ENCODE data around the gene TACR2. TPM values are rescaled to one million over a fixed set of nuclear protein-coding genes. Genes with fewer than 3 reads are reported as not detected.

Gene TACR2
- polyA plus RNA-seq, 2 of the 4 experiments (the other 2 are of a cell fraction): 0.09 to 0.16 TPM

DNA sequence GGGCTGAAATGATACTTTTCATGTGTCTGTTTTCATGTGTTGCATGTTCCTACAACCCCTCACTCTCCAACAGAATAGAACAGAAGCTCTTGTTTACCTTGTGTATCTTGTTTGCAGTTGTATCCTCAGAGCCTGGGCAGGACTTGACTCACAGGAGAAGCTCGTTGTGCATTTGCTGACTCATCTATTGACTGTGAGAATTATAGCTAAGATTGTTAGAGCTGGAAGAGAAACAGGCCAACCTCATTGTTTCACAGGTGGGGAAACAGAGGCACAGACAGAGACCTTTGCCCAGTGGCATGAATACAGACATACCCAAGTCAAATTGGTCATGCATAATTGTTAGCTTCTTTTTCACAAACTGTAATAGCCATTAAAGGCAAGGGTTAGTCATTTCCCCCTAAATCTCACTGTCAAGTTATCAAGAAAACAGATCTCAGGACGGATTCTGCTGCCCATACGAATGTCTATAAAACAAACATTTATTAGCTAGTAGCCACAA is 30.0 kb upstream of the TACR2 start:
- FAIRE-seq: peak; percentile 96
- Histone ChIP-seq H3K4me1 (peaks cover 65% of the 10 kb centered on the region), H3K27ac (peak overlapping the region; percentile 92 to 94), H3K9me3 (0 out of 3 replicates have a peak, but pooled peaks cover 6% of the 10 kb centered on the region), H3K4me2 (peak overlapping the region; percentile 87), H3K4me3 (no peak overlapping the region)
- 2% methylated on average over 3 of the region's 3 CpGs for WGBS (ENCODE audit: missing lambda C conversion rate)
- peak; percentile 72 to 96 for DNase-seq (ENCODE audit: low read depth in 1 of 2, low spot score in 1 of 2)
- CTCF ChIA-PET: interaction anchor here (1.0 to 5.9 kb wide), 9 partner anchors 11 to 190 kb away, joined by 4 to 57 read pairs (median 10); no protein-coding TSS in a partner anchor
- peak; percentile 69 to 70 for ATAC-seq
- POLR2A ChIA-PET: interaction anchor here (0.6 to 1.8 kb wide), 6 partner anchors 9 to 61 kb away, joined by 3 to 9 read pairs (median 4); no protein-coding TSS in a partner anchor
- TF ChIP-seq HOXB13 (CRISPR knock-in tag; IDR thresholded peaks at IDR 0.05; ENCODE audit: low read depth): peak; percentile 83
- no peak for TF ChIP-seq MYC (IDR thresholded peaks at IDR 0.05; ENCODE audit: borderline replicate concordance, low read length)
- peak; percentile 59; the same call in 1 of the 2 replicates for TF ChIP-seq RARB (CRISPR knock-in tag; IDR thresholded peaks at IDR 0.05)
- no peak for TF ChIP-seq HDAC2 (IDR thresholded peaks at IDR 0.05)
- no peak for TF ChIP-seq CEBPB (IDR thresholded peaks at IDR 0.05)
- TF ChIP-seq, protein P1, sequence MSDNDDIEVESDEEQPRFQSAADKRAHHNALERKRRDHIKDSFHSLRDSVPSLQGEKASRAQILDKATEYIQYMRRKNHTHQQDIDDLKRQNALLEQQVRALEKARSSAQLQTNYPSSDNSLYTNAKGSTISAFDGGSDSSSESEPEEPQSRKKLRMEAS (IDR thresholded peaks at IDR 0.05): peak; percentile 90
- TF ChIP-seq, protein P2, sequence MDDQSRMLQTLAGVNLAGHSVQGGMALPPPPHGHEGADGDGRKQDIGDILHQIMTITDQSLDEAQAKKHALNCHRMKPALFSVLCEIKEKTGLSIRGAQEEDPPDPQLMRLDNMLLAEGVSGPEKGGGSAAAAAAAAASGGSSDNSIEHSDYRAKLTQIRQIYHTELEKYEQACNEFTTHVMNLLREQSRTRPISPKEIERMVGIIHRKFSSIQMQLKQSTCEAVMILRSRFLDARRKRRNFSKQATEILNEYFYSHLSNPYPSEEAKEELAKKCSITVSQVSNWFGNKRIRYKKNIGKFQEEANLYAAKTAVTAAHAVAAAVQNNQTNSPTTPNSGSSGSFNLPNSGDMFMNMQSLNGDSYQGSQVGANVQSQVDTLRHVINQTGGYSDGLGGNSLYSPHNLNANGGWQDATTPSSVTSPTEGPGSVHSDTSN (IDR thresholded peaks at IDR 0.05): peak; percentile 78
- TF ChIP-seq HOXA7 (CRISPR knock-in tag; IDR thresholded peaks at IDR 0.05): peak; percentile 88; the same call in 1 of the 2 replicates
- peak; percentile 93 for TF ChIP-seq FOXS1 (CRISPR knock-in tag; IDR thresholded peaks at IDR 0.05)
- no peak for TF ChIP-seq RNF2 (IDR thresholded peaks at IDR 0.05; ENCODE audit: borderline replicate concordance, low read depth)
- TF ChIP-seq NPAS2 (CRISPR knock-in tag; IDR thresholded peaks at IDR 0.05; ENCODE audit: borderline replicate concordance): peak; percentile 53; the same call in 1 of the 2 replicates
- TF ChIP-seq CBX2 (IDR thresholded peaks at IDR 0.05; ENCODE audit: borderline replicate concordance, low read depth): no peak
- TF ChIP-seq POLR2A (IDR thresholded peaks at IDR 0.05; ENCODE audit: low read length): no peak
- peak; percentile 90 for TF ChIP-seq EHF (CRISPR knock-in tag; IDR thresholded peaks at IDR 0.05)
- no peak for TF ChIP-seq CHD4 (IDR thresholded peaks at IDR 0.05; ENCODE audit: borderline replicate concordance)
- peak; percentile 91 for TF ChIP-seq HOXB5 (CRISPR knock-in tag; IDR thresholded peaks at IDR 0.05)
- peak; percentile 28; the same call in 2 of the 3 replicates for TF ChIP-seq SMC3 (IDR thresholded peaks at IDR 0.05)
- peak; percentile 92 for TF ChIP-seq JUNB (IDR thresholded peaks at IDR 0.05)
- no peak for TF ChIP-seq SREBF2 (IDR thresholded peaks at IDR 0.05)
- no peak for TF ChIP-seq POLR2AphosphoS2 (conservative IDR thresholded peaks at IDR 0.05; ENCODE audit: low read length)
- TF ChIP-seq TFCP2L1 (CRISPR knock-in tag; IDR thresholded peaks at IDR 0.05): no peak
- TF ChIP-seq NFE2L2 (conservative IDR thresholded peaks at IDR 0.05; ENCODE audit: low read length): peak; percentile 76
- TF ChIP-seq, protein P3, sequence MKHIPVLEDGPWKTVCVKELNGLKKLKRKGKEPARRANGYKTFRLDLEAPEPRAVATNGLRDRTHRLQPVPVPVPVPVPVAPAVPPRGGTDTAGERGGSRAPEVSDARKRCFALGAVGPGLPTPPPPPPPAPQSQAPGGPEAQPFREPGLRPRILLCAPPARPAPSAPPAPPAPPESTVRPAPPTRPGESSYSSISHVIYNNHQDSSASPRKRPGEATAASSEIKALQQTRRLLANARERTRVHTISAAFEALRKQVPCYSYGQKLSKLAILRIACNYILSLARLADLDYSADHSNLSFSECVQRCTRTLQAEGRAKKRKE (CRISPR knock-in tag; IDR thresholded peaks at IDR 0.05; ENCODE audit: low read depth): peak; percentile 95
- TF ChIP-seq NR3C1 (IDR thresholded peaks at IDR 0.05): no peak
- peak; percentile 65 for TF ChIP-seq FOSB (CRISPR knock-in tag; IDR thresholded peaks at IDR 0.05)
- peak; percentile 78 to 86; a peak in 4 of 5 replicates for TF ChIP-seq JUN (IDR thresholded peaks at IDR 0.05)
- TF ChIP-seq, protein P4, sequence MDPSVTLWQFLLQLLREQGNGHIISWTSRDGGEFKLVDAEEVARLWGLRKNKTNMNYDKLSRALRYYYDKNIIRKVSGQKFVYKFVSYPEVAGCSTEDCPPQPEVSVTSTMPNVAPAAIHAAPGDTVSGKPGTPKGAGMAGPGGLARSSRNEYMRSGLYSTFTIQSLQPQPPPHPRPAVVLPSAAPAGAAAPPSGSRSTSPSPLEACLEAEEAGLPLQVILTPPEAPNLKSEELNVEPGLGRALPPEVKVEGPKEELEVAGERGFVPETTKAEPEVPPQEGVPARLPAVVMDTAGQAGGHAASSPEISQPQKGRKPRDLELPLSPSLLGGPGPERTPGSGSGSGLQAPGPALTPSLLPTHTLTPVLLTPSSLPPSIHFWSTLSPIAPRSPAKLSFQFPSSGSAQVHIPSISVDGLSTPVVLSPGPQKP (IDR thresholded peaks at IDR 0.05; ENCODE audit: low read depth, low read length): no peak
- TF ChIP-seq ZFP36 (IDR thresholded peaks at IDR 0.05; ENCODE audit: borderline replicate concordance, partially characterized antibody): no peak
- TF ChIP-seq, protein P5, sequence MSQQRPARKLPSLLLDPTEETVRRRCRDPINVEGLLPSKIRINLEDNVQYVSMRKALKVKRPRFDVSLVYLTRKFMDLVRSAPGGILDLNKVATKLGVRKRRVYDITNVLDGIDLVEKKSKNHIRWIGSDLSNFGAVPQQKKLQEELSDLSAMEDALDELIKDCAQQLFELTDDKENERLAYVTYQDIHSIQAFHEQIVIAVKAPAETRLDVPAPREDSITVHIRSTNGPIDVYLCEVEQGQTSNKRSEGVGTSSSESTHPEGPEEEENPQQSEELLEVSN (IDR thresholded peaks at IDR 0.05; ENCODE audit: borderline replicate concordance, low read depth): no peak
- peak; percentile 46 to 74; a peak in 2 of 5 replicates for TF ChIP-seq EP300 (IDR thresholded peaks at IDR 0.05)
- TF ChIP-seq, protein P6, sequence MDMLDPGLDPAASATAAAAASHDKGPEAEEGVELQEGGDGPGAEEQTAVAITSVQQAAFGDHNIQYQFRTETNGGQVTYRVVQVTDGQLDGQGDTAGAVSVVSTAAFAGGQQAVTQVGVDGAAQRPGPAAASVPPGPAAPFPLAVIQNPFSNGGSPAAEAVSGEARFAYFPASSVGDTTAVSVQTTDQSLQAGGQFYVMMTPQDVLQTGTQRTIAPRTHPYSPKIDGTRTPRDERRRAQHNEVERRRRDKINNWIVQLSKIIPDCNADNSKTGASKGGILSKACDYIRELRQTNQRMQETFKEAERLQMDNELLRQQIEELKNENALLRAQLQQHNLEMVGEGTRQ (IDR thresholded peaks at IDR 0.05): no peak
- no peak for TF ChIP-seq RCOR1 (IDR thresholded peaks at IDR 0.05; ENCODE audit: low read depth, low read length)
- peak; percentile 97 for TF ChIP-seq HEYL (CRISPR knock-in tag; IDR thresholded peaks at IDR 0.05)
- TF ChIP-seq MAZ (IDR thresholded peaks at IDR 0.05; ENCODE audit: borderline replicate concordance, low read depth, low read length): no peak
- TF ChIP-seq RAD21 (conservative IDR thresholded peaks at IDR 0.05 in 1 of 2, IDR thresholded peaks at IDR 0.05 in 1 of 2): peak in 1 of 2 experiments; percentile 37; a peak in 3 of 5 replicates
- TF ChIP-seq, protein P7, sequence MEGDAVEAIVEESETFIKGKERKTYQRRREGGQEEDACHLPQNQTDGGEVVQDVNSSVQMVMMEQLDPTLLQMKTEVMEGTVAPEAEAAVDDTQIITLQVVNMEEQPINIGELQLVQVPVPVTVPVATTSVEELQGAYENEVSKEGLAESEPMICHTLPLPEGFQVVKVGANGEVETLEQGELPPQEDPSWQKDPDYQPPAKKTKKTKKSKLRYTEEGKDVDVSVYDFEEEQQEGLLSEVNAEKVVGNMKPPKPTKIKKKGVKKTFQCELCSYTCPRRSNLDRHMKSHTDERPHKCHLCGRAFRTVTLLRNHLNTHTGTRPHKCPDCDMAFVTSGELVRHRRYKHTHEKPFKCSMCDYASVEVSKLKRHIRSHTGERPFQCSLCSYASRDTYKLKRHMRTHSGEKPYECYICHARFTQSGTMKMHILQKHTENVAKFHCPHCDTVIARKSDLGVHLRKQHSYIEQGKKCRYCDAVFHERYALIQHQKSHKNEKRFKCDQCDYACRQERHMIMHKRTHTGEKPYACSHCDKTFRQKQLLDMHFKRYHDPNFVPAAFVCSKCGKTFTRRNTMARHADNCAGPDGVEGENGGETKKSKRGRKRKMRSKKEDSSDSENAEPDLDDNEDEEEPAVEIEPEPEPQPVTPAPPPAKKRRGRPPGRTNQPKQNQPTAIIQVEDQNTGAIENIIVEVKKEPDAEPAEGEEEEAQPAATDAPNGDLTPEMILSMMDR (IDR thresholded peaks at IDR 0.05): no peak
- TF ChIP-seq ZSCAN20 (CRISPR knock-in tag; IDR thresholded peaks at IDR 0.05): peak; percentile 90
